Tibial nerve (tissue), 3 donors: ENCODE data around the gene LHFPL3.

ENCODE experiments used
- CTCF ChIP-seq, 5 experiments: fragments of 200-600 bp in 3 of 5; fragments of 450-650 bp in 2 of 5; sonication (generic) in 3 of 5; IDR thresholded peaks; one replicate each; pipeline ENCODE4 v1.5.1; 2016 to 2019; ENCODE audit warnings: antibody characterized with exemption in 5 of 5, mild to moderate bottlenecking in 3 of 5, moderate library complexity in 2 of 5
- POLR2A ChIP-seq, 2 donors: fragments of 450-650 bp; IDR thresholded peaks; one replicate each; pipeline ENCODE4 v1.6.1; 2017; ENCODE audit warnings: antibody characterized with exemption in 2 of 2, mild to moderate bottlenecking in 2 of 2, moderate library complexity in 2 of 2

- TF ChIP-seq POLR2A (IDR thresholded peaks at IDR 0.05), result no peak
- no peak for TF ChIP-seq CTCF (IDR thresholded peaks at IDR 0.05)
Observed at GRCh38 chr7:104857458-104858425, 529.3 kb downstream of the LHFPL3 start.
